HG02852 (cell line): ENCODE results near the gene RGS6.

ENCODE experiments used
- ATAC-seq: cut with Tn5 transposase; IDR thresholded peaks from one replicate; pipeline ENCODE4 v1.9.1; 2021; ENCODE audit warnings: mild to moderate bottlenecking, moderate library complexity; ENCODE audit not compliant: unreplicated experiment

RGS6 gene

GRCh38 chr14:72154645-72155378 is 222.6 kb downstream of the RGS6 start:
- no peak for ATAC-seq

- ATAC-seq = no peak
Measured at GRCh38 chr14:72155379-72155993, 223.3 kb downstream of the RGS6 start.

GRCh38 chr14:72164420-72165228 is 232.4 kb downstream of the RGS6 start:
- no peak for ATAC-seq

GRCh38 chr14:72165229-72165698 is 233.0 kb downstream of the RGS6 start:
- no peak for ATAC-seq

GRCh38 chr14:72169521-72169920 is 237.3 kb downstream of the RGS6 start:
- ATAC-seq = no peak

GRCh38 chr14:72172049-72172448 is 239.8 kb downstream of the RGS6 start:
- ATAC-seq = no peak

- no peak for ATAC-seq
Measured at GRCh38 chr14:72172597-72172996, 240.4 kb downstream of the RGS6 start.

- no peak for ATAC-seq
Measured at GRCh38 chr14:72173038-72173720, 240.9 kb downstream of the RGS6 start.

- no peak for ATAC-seq
Measured at GRCh38 chr14:72177251-72177650, 245.0 kb downstream of the RGS6 start.

GRCh38 chr14:72178517-72178916 is 246.3 kb downstream of the RGS6 start:
- ATAC-seq = no peak

GRCh38 chr14:72182708-72183432 is 250.6 kb downstream of the RGS6 start:
- ATAC-seq = no peak

GRCh38 chr14:72183631-72184030 is 251.4 kb downstream of the RGS6 start:
- ATAC-seq = no peak

GRCh38 chr14:72186523-72186922 is 254.3 kb downstream of the RGS6 start:
- ATAC-seq = no peak

GRCh38 chr14:72196237-72197015 is 264.2 kb downstream of the RGS6 start:
- ATAC-seq = no peak

GRCh38 chr14:72201645-72202044 is 269.4 kb downstream of the RGS6 start:
- ATAC-seq = no peak

GRCh38 chr14:72213424-72213823 is 281.2 kb downstream of the RGS6 start:
- ATAC-seq = no peak

GRCh38 chr14:72215080-72215479 is 282.9 kb downstream of the RGS6 start:
- ATAC-seq = no peak

- ATAC-seq = no peak
Measured at GRCh38 chr14:72217135-72217534, 284.9 kb downstream of the RGS6 start.

GRCh38 chr14:72222046-72222445 is 289.8 kb downstream of the RGS6 start:
- no peak for ATAC-seq

- no peak for ATAC-seq
Measured at GRCh38 chr14:72236629-72237028, 304.4 kb downstream of the RGS6 start.
